HG02571 (cell line): Measurements from ENCODE around the gene OR1L8.
"Not testable (repeated sequence)": the region's sequence is repeated elsewhere in the genome, so short reads cannot be mapped to it uniquely, and the experiment has no call there.

Experiments
- ATAC-seq: cut with Tn5 transposase; IDR thresholded peaks from one replicate; pipeline ENCODE4 v1.9.1; 2021; ENCODE audit warnings: mild to moderate bottlenecking, moderate library complexity; ENCODE audit not compliant: unreplicated experiment

OR1L8 gene

GRCh38 chr9:122583284-122583683 lies at the start of gene OR1L8:
OR1L8 (minus strand) TSS chr9:122583384; CDS start chr9:122568477, 14,907 bp downstream.
- not testable (repeated sequence) for ATAC-seq

- no peak for ATAC-seq
Measured at GRCh38 chr9:122619996-122620395, 36.8 kb upstream of the OR1L8 start.

GRCh38 chr9:122614362-122614761 lies 31.2 kb upstream of the OR1L8 start, which contains the start of gene OR1Q1:
OR1Q1 (plus strand) TSS chr9:122614738; CDS start chr9:122614738, 0 bp downstream.
- no peak for ATAC-seq

- no peak for ATAC-seq
Measured at GRCh38 chr9:122609804-122610203, 26.6 kb upstream of the OR1L8 start.

- no peak for ATAC-seq
Measured at GRCh38 chr9:122606587-122606986, 23.4 kb upstream of the OR1L8 start.

GRCh38 chr9:122605691-122606090 lies 22.5 kb upstream of the OR1L8 start:
- no peak for ATAC-seq

- no peak for ATAC-seq
Measured at GRCh38 chr9:122580360-122580759, 2.8 kb downstream of the OR1L8 start.

- no peak for ATAC-seq
Measured at GRCh38 chr9:122579874-122580273, 3.3 kb downstream of the OR1L8 start.

GRCh38 chr9:122572456-122572855 lies 10.7 kb downstream of the OR1L8 start:
- no peak for ATAC-seq

GRCh38 chr9:122567901-122568300 lies 15.3 kb downstream of the OR1L8 start:
- ATAC-seq: no peak

- no peak for ATAC-seq
Measured at GRCh38 chr9:122562134-122562760, 20.9 kb downstream of the OR1L8 start.

- no peak for ATAC-seq
Measured at GRCh38 chr9:122561446-122561845, 21.7 kb downstream of the OR1L8 start.

- ATAC-seq: no peak
Measured at GRCh38 chr9:122552812-122553211, 30.4 kb downstream of the OR1L8 start, which contains the start of gene OR1N2. OR1N2 (plus strand) TSS chr9:122553112; CDS start chr9:122553212, 100 bp downstream.

- no peak for ATAC-seq
Measured at GRCh38 chr9:122551371-122551770, 31.8 kb downstream of the OR1L8 start.

GRCh38 chr9:122546196-122546595 lies 37.0 kb downstream of the OR1L8 start:
- ATAC-seq: no peak

- ATAC-seq: no peak
Measured at GRCh38 chr9:122538757-122539156, 44.4 kb downstream of the OR1L8 start.

GRCh38 chr9:122537066-122537465 lies 46.1 kb downstream of the OR1L8 start:
- ATAC-seq: not testable (repeated sequence)

GRCh38 chr9:122536134-122536533 lies 47.0 kb downstream of the OR1L8 start:
- no peak for ATAC-seq

- ATAC-seq: not testable (repeated sequence)
Measured at GRCh38 chr9:122531157-122531556, 52.0 kb downstream of the OR1L8 start.

GRCh38 chr9:122527193-122527592 lies 56.0 kb downstream of the OR1L8 start, which contains the start of gene OR1N1:
OR1N1 (minus strand) TSS chr9:122527293; CDS start chr9:122527293, 0 bp downstream.
- no peak for ATAC-seq

GRCh38 chr9:122526602-122527001 lies 56.6 kb downstream of the OR1L8 start:
- ATAC-seq: no peak

GRCh38 chr9:122519376-122519775 lies 63.8 kb downstream of the OR1L8 start:
- ATAC-seq: no peak

GRCh38 chr9:122518841-122519240 lies 64.3 kb downstream of the OR1L8 start, which contains the start of gene OR1J4:
OR1J4 (plus strand) TSS chr9:122519141; CDS start chr9:122519141, 0 bp downstream.
- no peak for ATAC-seq
